Right lobe of liver (tissue), 4 donors: ENCODE measurements around the gene TOP3A.

ENCODE experiments used
- CTCF ChIP-seq, 4 donors: fragments of 200-600 bp in 3 of 4; fragments of 450-650 bp in 1 of 4; IDR thresholded peaks; one replicate each; pipeline versions ENCODE4 v1.5.1 to v1.8.0; 2016 to 2022; ENCODE audit warnings: antibody characterized with exemption in 4 of 4, mild to moderate bottlenecking in 2 of 4
- POLR2A ChIP-seq: fragments of 450-650 bp; IDR thresholded peaks from one replicate; pipeline ENCODE4 v1.6.1; 2017; ENCODE audit warnings: antibody characterized with exemption, mild to moderate bottlenecking
- donor health status: DM: no; HTN: no; CAD: no.
- donor health status: DM: no; HTN: no; CAD: no.
- donor health status: DM: no; HTN: yes; CAD: no.

DNA sequence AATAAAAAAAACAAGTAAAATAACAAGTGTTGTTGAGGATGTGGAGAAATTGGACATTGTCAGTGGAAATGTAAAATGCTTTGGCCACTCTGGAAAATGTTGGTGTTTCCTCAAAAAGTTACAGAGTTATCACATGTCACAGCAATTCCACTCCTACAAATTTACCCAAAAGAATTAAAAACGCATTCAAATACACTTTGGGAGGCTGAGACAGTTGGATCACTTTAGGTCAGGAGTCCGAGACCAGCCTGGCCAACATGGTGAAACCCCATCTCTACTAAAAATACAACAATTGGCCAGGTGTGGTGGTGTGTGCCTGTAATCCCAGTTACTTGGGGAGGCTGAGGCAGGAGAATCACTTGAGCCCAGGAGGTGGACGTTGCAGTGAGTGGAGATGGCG lies 5.6 kb downstream of the TOP3A start:
- TF ChIP-seq POLR2A (no peak), CTCF (IDR thresholded peaks at IDR 0.05) (no peak)
